Measurements from ENCODE around the gene NOXRED1. TPM values are rescaled to one million over a fixed set of nuclear protein-coding genes. Genes with fewer than 3 reads are reported as not detected.

Gene NOXRED1, protein sequence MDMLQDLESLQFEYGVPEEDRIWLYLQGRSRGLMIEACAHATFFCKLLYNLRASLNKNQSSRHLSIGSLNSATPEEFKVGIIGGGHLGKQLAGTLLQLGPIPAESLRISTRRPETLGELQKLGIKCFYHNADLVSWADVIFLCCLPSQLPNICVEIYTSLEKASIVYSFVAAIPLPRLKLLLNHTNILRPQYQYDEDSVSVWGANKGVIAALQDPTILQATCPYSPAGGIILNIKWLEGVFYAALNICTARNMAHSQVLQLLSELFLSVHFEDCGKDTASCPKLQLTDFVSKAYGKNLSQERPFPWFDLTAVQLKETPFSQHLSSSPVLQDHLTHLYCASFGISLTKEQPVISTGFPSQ
- polyA plus RNA-seq (2013, experiment 1 of 2) = 0.04 TPM
- 0.07 TPM for polyA plus RNA-seq (2013, experiment 2 of 2)

DNA sequence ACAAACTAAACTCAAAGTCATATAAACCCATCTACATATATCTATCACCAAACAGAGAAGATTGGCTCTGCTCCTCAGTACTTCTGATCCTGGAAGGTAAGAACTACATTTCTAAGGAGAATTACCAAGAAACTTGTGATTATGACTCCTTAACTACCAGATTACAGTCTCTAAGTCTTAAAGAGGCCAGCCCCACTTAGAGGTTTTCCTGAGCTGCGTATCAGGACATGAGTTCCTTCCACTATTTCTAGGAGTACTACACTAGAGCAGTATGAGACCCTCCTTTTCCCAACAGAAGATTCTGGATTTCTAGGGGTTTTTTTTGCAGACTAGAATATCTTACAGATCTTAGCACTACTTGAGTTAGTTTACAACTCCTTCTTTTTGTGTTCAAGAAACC, at the start of gene NOXRED1:
Gene NOXRED1, minus strand, starts transcription at position 101 of the 400 bp plus-strand sequence. CDS start 634 bp downstream, outside the sequence.
- H3K4me3 ChIP-seq (ENCODE audit: low read length) = no peak within 1 kb of the TSS
- no peak within 1 kb of the TSS for H3K18ac ChIP-seq (ENCODE audit: low read length)
- H3K4me1 ChIP-seq (ENCODE audit: control insufficient read depth, low read depth, low read length) = no peaks in the 10 kb centered on the region
- no peak within 1 kb of the TSS for H4K8ac ChIP-seq (ENCODE audit: low read depth, low read length)
- no peak within 1 kb of the TSS for H2BK15ac ChIP-seq (replicated peaks; ENCODE audit: low read depth)
- peaks cover 1% of the 10 kb centered on the region for H3K36me3 ChIP-seq (ENCODE audit: control insufficient read depth, insufficient read depth, low read length)
- H3K9ac ChIP-seq (ENCODE audit: low read length) = no peak within 1 kb of the TSS
- H3K4ac ChIP-seq (ENCODE audit: low read depth, low read length) = no peak within 1 kb of the TSS
- no peak within 1 kb of the TSS for H3K56ac ChIP-seq (ENCODE audit: low read length)
- WGBS (ENCODE audit: extremely low coverage, insufficient coverage, low lambda C conversion rate) = no CpG with 5 or more reads among the region's 1 CpG
- H2BK5ac ChIP-seq (ENCODE audit: low read length) = no peak within 1 kb of the TSS
- H3K27me3 ChIP-seq (ENCODE audit: insufficient read depth, low read length, poor library complexity) = no peaks in the 10 kb centered on the region
- H3K4me2 ChIP-seq (ENCODE audit: low read length) = no peak within 1 kb of the TSS
- DNase-seq = no peak
- no peak within 1 kb of the TSS for H3K23ac ChIP-seq (ENCODE audit: low read length)
- no peaks in the 10 kb centered on the region for H3K79me2 ChIP-seq (ENCODE audit: control insufficient read depth, insufficient read depth, low read length)
- no peak within 1 kb of the TSS for H2BK120ac ChIP-seq (ENCODE audit: low read depth, low read length)
- H3K79me1 ChIP-seq (ENCODE audit: low read length) = no peaks in the 10 kb centered on the region
- H4K5ac ChIP-seq (ENCODE audit: low read length) = no peak within 1 kb of the TSS
- H3K27ac ChIP-seq (ENCODE audit: low read depth, low read length) = no peak within 1 kb of the TSS
- no peak within 1 kb of the TSS for H2AK5ac ChIP-seq (ENCODE audit: low read length)

DNA sequence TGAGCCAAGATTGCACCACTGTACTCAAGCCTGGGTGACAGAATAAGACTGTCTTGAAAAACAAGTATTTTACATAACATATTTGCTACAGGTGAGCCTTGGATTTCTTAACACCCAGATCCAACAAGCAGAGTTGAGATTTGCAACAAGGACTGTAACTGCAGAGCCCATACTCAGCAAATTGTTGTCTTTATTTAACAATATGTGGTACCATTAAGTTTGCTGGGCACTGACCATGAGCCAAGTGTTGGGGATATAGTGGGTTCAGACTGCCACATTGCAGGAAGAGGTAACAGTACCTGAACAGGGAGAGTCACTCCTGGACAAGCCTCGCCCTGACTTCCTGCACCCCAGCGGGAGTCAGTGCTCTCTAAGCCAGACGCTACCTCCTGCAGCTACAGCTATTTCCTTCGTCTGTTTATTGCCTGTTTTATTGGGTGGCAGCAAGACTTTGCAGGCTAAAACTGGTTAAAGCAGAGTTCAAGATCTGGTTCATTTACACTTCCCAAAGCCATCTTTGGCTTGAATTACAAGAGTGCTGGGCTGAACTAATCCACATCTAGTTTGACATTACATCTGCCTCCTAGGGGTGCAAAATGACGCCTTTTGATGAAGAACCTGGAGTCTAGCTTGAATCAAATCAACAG, 47.0 kb upstream of the NOXRED1 start:
- H3K4ac ChIP-seq (ENCODE audit: low read depth, low read length) = no peak overlapping the region
- H3K56ac ChIP-seq (ENCODE audit: low read length) = no peak overlapping the region
- H3K4me2 ChIP-seq (ENCODE audit: low read length) = no peak overlapping the region
- no peak overlapping the region for H4K8ac ChIP-seq (ENCODE audit: low read depth, low read length)
- no peak overlapping the region for H2BK120ac ChIP-seq (ENCODE audit: low read depth, low read length)
- no peak overlapping the region for H3K9ac ChIP-seq (ENCODE audit: low read length)
- H3K4me1 ChIP-seq (ENCODE audit: control insufficient read depth, low read depth, low read length) = no peaks in the 10 kb centered on the region
- no peaks in the 10 kb centered on the region for H3K27me3 ChIP-seq (ENCODE audit: insufficient read depth, low read length, poor library complexity)
- H4K5ac ChIP-seq (ENCODE audit: low read length) = no peak overlapping the region
- peak; percentile 42 for DNase-seq
- WGBS (ENCODE audit: extremely low coverage, insufficient coverage, low lambda C conversion rate) = no CpG with 5 or more reads among the region's 5 CpGs
- H2AK5ac ChIP-seq (ENCODE audit: low read length) = no peak overlapping the region
- no peak overlapping the region for H2BK5ac ChIP-seq (ENCODE audit: low read length)
- no peaks in the 10 kb centered on the region for H3K79me1 ChIP-seq (ENCODE audit: low read length)
- H3K23ac ChIP-seq (ENCODE audit: low read length) = no peak overlapping the region
- no peak overlapping the region for H3K27ac ChIP-seq (ENCODE audit: low read depth, low read length)
- no peak overlapping the region for H3K18ac ChIP-seq (ENCODE audit: low read length)
- H2BK15ac ChIP-seq (replicated peaks; ENCODE audit: low read depth) = no peak overlapping the region
- H3K4me3 ChIP-seq (ENCODE audit: low read length) = no peak overlapping the region
- no peaks in the 10 kb centered on the region for H3K79me2 ChIP-seq (ENCODE audit: control insufficient read depth, insufficient read depth, low read length)
- H3K36me3 ChIP-seq (ENCODE audit: control insufficient read depth, insufficient read depth, low read length) = peaks cover 3% of the 10 kb centered on the region

DNA sequence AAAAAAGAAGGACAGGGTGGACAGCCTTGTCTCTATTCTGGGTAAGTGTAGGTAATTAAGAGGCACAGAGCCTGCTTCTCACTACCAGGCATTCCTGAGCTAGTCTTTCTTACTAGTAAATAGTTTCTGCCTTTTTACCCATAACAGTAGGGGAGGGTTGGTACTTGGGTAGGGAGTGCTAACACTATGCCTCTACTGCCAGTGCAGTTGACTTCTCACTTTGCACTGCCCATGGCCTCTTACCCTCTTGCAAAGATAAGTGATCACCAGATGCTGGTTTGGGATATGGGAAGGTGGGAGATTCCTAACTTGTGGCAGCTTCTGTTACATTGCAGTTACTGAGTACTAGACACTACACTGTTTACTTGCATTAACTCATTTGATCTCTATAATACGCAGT, 46.2 kb upstream of the NOXRED1 start:
- Histone ChIP-seq H2BK5ac (ENCODE audit: low read length) (no peak overlapping the region), H3K56ac (ENCODE audit: low read length) (no peak overlapping the region), H3K36me3 (ENCODE audit: control insufficient read depth, insufficient read depth, low read length) (peaks cover 5% of the 10 kb centered on the region), H3K79me1 (ENCODE audit: low read length) (no peaks in the 10 kb centered on the region), H3K9ac (ENCODE audit: low read length) (no peak overlapping the region), H3K4me2 (ENCODE audit: low read length) (no peak overlapping the region), H3K79me2 (ENCODE audit: control insufficient read depth, insufficient read depth, low read length) (no peaks in the 10 kb centered on the region), H3K27ac (ENCODE audit: low read depth, low read length) (no peak overlapping the region), H4K5ac (ENCODE audit: low read length) (no peak overlapping the region), H3K4me3 (ENCODE audit: low read length) (no peak overlapping the region), H2BK120ac (ENCODE audit: low read depth, low read length) (no peak overlapping the region), H2BK15ac (replicated peaks; ENCODE audit: low read depth) (no peak overlapping the region), H3K4me1 (ENCODE audit: control insufficient read depth, low read depth, low read length) (no peaks in the 10 kb centered on the region), H3K4ac (ENCODE audit: low read depth, low read length) (no peak overlapping the region), H3K18ac (ENCODE audit: low read length) (no peak overlapping the region), H3K23ac (ENCODE audit: low read length) (no peak overlapping the region), H3K27me3 (ENCODE audit: insufficient read depth, low read length, poor library complexity) (no peaks in the 10 kb centered on the region), H4K8ac (ENCODE audit: low read depth, low read length) (no peak overlapping the region), H2AK5ac (ENCODE audit: low read length) (no peak overlapping the region)
- peak; percentile 32 for DNase-seq
- WGBS (ENCODE audit: extremely low coverage, insufficient coverage, low lambda C conversion rate) = no CpG with 5 or more reads among the region's 1 CpG

DNA sequence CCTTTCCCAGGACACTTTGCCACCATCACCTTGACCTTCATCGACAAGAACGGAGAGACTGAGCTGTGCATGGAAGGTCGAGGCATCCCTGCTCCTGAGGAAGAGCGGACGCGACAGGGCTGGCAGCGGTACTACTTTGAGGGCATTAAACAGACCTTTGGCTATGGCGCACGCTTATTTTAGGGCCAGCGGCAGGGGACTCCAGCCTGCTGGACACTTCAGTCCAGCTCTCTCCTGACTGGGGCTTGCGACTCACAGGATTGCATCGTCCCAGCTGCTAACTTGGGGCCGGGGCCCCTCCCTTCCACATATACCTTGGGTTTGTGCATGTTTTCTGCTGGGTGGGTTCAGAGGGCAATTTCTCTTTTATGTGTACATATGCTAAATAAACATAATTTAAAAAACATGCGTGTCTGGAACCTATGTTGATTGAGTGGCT, 45.8 kb upstream of the NOXRED1 start:
- H2BK15ac ChIP-seq (replicated peaks; ENCODE audit: low read depth) = no peak overlapping the region
- no peak overlapping the region for H3K23ac ChIP-seq (ENCODE audit: low read length)
- no peak overlapping the region for H3K56ac ChIP-seq (ENCODE audit: low read length)
- no peaks in the 10 kb centered on the region for H3K79me2 ChIP-seq (ENCODE audit: control insufficient read depth, insufficient read depth, low read length)
- no peak overlapping the region for H3K27ac ChIP-seq (ENCODE audit: low read depth, low read length)
- no peak overlapping the region for H4K5ac ChIP-seq (ENCODE audit: low read length)
- no CpG with 5 or more reads among the region's 14 CpGs for WGBS (ENCODE audit: extremely low coverage, insufficient coverage, low lambda C conversion rate)
- H3K4ac ChIP-seq (ENCODE audit: low read depth, low read length) = no peak overlapping the region
- H3K4me1 ChIP-seq (ENCODE audit: control insufficient read depth, low read depth, low read length) = no peaks in the 10 kb centered on the region
- H3K4me2 ChIP-seq (ENCODE audit: low read length) = no peak overlapping the region
- no peak for DNase-seq
- no peaks in the 10 kb centered on the region for H3K27me3 ChIP-seq (ENCODE audit: insufficient read depth, low read length, poor library complexity)
- no peak overlapping the region for H3K4me3 ChIP-seq (ENCODE audit: low read length)
- H3K9ac ChIP-seq (ENCODE audit: low read length) = no peak overlapping the region
- H2BK120ac ChIP-seq (ENCODE audit: low read depth, low read length) = no peak overlapping the region
- no peak overlapping the region for H4K8ac ChIP-seq (ENCODE audit: low read depth, low read length)
- H2AK5ac ChIP-seq (ENCODE audit: low read length) = no peak overlapping the region
- no peak overlapping the region for H2BK5ac ChIP-seq (ENCODE audit: low read length)
- H3K18ac ChIP-seq (ENCODE audit: low read length) = no peak overlapping the region
- peaks cover 8% of the 10 kb centered on the region for H3K36me3 ChIP-seq (ENCODE audit: control insufficient read depth, insufficient read depth, low read length)
- H3K79me1 ChIP-seq (ENCODE audit: low read length) = no peaks in the 10 kb centered on the region

DNA sequence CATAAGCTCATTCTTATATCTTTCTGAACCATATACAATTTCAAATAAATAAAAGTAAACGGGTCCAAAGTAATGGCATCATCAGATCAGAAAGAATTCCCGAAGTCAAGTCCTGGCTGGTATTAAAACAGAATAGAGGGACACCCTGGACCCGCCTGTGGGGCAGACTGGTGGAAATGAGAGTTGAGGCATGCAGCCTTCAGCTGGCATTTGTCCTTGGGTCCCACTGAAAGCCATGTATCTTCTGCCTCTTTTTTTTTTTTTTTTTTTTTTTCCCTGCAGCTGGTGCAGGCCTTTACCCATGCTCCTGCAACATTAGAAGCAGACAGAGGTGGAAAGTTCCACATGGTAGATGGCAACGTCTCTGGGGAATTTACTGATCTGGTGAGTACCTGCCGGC, 44.5 kb upstream of the NOXRED1 start:
- Histone ChIP-seq H3K9ac (ENCODE audit: low read length) (no peak overlapping the region), H4K5ac (ENCODE audit: low read length) (no peak overlapping the region), H3K79me2 (ENCODE audit: control insufficient read depth, insufficient read depth, low read length) (no peaks in the 10 kb centered on the region), H3K4ac (ENCODE audit: low read depth, low read length) (no peak overlapping the region), H3K27ac (ENCODE audit: low read depth, low read length) (no peak overlapping the region), H4K8ac (ENCODE audit: low read depth, low read length) (no peak overlapping the region), H2BK15ac (replicated peaks; ENCODE audit: low read depth) (no peak overlapping the region), H2BK120ac (ENCODE audit: low read depth, low read length) (no peak overlapping the region), H2AK5ac (ENCODE audit: low read length) (no peak overlapping the region), H2BK5ac (ENCODE audit: low read length) (no peak overlapping the region), H3K79me1 (ENCODE audit: low read length) (no peaks in the 10 kb centered on the region), H3K36me3 (ENCODE audit: control insufficient read depth, insufficient read depth, low read length) (peaks cover 8% of the 10 kb centered on the region), H3K23ac (ENCODE audit: low read length) (no peak overlapping the region), H3K18ac (ENCODE audit: low read length) (no peak overlapping the region), H3K4me2 (ENCODE audit: low read length) (no peak overlapping the region), H3K56ac (ENCODE audit: low read length) (no peak overlapping the region), H3K27me3 (ENCODE audit: insufficient read depth, low read length, poor library complexity) (no peaks in the 10 kb centered on the region), H3K4me3 (ENCODE audit: low read length) (no peak overlapping the region), H3K4me1 (ENCODE audit: control insufficient read depth, low read depth, low read length) (no peaks in the 10 kb centered on the region)
- no peak for DNase-seq
- WGBS (ENCODE audit: extremely low coverage, insufficient coverage, low lambda C conversion rate) = no CpG with 5 or more reads among the region's 5 CpGs

Data from mesendoderm (in vitro differentiated cells).